DMS114 treated with DMSO at 0.1 percent for 48 hours (cell line): Measurements from ENCODE around the gene SDSL.

ENCODE experiments used
- DNase-seq: peaks from one replicate; lab custom pipeline; 2025; ENCODE audit not compliant: unreplicated experiment; lab: John Stamatoyannopoulos, UW

SDSL gene

DNA sequence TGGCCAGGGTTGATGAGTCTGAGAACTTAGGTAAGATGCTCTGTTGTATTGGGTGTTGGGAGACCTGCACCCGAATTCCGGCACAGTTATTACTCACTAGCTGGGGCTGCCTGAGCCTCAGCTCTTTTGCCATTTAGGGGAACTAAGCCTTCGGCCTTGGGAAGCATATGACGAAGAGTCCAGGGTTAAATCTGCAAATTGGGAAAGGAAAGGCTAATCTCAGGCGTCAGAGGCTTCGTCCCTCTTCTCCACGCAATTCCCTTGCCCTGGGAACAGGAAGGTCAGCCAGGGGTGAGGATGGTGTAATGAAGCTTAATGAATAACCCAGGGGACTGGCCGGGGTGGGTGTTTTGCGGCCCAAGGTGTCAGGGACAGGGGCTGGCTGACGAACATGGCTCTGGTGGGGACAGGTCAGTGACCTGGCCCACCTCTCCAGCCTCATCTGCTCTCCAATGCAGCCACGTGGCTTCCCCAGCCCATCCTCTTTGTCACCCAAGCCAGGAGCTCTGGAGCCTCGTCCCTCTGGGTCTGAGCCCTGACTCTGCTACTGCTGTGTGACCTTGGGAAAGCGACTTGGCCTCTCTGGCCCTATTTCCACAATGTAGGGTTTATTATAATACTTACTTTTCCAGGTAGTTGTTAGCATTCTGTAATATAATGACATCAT, 3.8 kb upstream of the SDSL start:
- DNase-seq, result no peak

DNA sequence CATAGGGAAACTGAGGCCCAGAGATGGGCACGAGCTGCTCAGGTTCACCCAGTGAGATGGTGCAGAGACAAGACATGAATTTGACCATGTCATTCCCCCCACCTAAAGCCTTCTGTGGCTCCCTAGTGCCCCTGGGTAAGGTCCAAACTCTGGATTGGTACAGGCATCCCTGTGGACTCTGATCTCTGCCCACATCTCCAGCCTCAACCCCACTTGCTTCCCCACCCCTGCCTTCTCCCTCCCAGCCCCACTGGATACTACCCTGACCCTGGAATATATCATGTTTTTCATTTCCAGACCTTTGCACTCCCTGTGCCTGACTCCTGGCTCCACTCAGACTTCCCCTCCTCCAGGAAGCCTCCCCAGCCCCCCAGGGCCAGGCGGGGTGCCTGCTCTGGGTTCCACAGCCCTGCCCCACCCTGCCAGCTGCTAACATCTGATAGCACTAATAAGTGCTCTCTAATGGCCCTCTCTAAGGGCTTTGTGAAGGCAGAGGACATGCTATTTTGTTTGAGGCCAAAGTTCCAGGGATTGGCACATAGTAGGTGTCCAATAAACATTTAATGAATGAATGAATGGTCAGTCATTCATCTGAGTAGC, 1.1 kb upstream of the SDSL start:
- no peak for DNase-seq

DNA sequence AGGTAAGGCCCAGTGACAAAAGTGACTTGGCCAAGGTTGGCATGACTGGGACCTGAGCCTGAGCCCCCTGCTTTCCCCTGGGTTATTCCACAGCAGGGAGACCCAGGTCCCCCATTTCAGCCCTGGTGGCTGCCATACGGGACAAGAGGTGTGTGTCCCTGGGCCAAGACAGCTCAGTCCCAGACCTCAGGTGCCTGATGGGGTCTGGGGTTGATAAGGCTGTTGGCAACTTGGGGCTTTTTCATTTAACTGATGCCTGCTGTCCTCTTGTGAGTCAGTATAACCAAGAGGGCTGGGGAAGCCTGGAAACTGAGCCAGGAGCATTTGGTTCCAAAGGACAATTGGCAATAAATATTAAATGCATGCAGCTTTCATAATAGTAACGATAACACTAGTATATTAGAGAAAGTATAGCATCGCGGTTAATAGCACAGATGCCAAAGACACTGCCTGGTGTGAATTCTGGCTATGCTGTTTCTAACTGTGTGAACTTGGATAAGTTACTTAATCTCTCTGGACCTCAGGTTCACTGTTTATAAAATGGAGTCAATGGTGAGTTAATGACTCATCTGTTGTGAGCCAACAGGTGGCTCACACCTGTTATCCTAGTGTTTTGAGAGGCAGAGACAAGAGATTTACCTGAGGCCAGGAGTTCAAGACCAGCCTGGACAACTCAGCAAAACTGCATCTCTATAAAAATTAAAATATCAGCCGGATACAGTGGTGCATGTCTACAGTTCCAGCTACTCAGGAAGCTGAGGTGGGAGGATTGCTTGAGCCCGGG, 898 bp downstream of the SDSL start:
- DNase-seq, result no peak

DNA sequence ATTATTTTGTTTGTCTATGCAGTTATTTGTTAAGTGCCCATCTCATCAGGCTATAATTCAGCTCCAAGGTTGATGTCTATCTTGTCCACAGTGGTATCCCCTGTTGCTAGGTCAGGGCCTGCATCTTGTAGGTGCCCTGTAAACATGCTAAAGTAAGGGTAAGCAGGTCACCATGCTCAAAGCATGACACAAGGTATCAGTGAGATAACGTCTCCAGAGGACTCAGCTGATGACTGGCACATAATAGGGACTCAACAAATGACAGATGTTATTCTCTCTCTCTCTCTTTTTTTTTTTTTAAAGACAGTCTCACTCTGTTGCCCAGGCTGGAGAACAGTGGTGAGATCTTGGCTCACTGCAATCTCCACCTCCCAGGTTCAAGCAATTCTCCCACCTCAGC, 2.3 kb downstream of the SDSL start:
- no peak for DNase-seq

DNA sequence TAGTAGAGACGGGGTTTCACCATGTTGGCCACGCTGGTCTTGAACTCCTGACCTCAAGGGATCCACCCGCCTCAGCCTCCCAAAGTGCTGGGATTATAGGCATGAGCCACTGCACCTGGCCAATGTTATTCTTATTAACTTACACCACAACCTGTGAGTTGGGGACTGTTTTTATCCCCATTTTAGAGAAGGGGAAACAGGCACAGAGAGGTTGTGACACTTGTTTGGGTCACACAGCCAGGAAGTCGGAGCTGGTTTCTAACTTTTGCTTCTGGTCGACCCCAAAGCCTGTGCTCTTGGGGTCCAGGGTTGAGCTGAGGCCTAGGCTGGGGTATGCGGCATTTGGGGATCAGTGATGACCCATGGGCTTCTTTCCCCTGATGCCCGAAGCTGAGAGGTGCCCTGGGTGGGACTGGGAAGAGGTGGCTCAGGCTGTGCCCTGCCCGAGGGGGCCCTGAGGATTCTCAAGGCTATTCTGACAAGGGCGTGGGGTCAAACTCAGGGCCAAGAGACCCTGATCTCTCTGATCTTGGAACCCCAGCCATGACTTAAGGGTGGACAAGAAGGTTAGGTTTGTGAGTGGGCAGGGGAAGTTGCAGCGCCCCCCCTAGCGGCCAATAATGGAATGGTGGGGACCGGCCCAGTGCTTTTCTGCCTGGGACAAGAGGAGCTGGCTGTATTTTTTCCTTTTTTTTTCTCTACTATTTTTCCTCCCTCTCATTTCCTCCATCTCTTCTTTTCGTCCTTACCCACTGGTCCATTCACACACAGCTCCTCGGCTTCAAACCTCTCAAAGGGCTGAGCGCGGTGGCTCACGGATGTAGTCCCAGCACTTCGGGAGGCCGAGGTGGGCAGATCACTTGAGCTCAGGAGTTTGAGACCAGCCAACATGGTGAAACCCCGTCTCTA, 3.0 kb downstream of the SDSL start:
- DNase-seq, result peak; percentile 37

DNA sequence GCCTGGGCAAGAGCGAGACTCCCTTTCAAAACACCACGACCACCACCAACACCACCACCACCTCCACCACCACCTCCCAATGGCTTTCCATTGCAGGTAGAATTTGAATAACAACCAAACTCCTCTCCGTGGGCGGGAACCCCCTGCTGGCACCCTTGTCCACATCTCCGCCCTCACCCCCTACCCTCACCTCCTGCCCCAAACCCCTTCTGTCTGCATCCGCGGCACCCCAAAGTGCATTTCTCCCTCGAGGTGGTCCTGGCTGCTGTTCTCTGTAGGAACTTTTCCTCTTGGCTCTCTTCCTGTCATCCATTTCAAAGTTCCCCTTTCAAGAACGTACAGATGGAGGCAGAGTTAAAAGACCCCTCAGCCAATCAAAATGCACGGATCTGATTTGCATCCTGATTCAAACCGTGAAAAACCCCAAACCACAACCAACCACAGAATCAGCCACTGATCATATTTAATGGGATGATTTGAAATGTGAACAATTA, 3.8 kb downstream of the SDSL start:
- DNase-seq, result no peak

DNA sequence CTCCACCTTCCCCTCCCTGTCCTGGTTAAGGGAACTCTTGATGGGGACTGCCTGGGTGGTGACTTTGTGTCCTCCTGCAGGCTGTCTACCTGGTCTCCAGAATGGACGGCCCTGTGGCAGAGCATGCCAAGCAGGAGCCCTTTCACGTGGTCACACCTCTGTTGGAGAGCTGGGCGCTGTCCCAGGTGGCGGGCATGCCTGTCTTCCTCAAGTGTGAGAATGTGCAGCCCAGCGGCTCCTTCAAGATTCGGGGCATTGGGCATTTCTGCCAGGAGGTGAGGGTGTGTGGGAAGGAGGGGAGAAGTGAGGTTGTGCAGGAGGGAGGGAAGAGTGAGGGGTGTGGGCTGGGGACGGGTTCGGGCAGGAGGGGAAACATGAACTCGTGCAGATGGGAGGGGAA, 5.7 kb downstream of the SDSL start:
- DNase-seq, result no peak

DNA sequence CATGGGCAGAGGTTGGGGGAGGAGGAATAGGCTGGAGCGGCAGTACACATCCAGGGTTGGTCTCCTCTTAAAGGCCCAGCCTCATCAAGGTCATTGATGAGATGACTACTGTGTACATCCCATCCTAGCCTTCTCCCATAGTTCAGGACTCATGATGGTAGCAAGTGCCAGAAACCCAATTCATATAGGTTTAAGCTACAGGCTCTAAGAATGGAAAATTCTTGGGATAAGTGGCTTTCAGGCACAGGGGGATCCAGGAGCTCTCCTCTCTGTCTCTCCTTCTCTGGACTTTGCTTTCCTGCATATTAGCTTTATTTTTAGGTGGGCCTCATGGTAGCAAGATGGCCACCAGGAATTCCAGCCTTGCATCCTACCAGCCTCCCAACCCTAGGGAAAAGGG, 6.3 kb downstream of the SDSL start:
- DNase-seq, result no peak

DNA sequence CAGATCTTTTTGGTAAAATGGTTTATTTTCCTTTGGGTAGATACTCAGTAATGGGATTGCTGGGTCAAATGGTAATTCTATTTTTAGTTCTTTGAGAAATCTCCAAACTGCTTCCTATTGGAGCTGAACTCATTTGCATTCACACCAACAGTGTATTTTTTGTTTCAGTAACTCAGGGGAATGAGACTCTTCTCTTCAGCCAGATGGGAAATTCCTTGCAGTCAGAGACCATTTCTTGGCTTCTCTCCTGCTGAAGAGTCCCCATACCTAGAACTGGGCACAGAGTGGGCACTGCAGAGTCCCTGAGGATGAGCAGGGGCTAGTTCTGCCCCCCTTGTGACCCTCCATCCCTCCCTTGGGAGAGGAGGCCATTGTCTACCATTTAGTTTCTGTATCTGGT, 10.8 kb downstream of the SDSL start:
- DNase-seq, result no peak

DNA sequence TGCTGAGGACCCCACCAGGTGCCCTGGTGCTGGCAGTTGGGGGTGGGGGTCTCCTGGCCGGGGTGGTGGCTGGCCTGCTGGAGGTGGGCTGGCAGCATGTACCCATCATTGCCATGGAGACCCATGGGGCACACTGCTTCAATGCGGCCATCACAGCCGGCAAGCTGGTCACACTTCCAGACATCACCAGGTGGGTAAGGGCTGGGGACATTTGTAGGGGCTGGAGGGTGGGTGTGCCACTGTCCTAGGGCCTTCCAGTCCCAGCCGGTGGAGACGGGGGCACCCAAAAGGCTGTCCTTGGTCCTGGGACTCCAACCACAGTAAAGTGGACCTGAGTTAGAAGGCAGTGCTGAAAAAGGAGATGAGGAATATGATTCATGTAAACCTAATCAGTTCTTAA, 13.2 kb downstream of the SDSL start:
- no peak for DNase-seq

DNA sequence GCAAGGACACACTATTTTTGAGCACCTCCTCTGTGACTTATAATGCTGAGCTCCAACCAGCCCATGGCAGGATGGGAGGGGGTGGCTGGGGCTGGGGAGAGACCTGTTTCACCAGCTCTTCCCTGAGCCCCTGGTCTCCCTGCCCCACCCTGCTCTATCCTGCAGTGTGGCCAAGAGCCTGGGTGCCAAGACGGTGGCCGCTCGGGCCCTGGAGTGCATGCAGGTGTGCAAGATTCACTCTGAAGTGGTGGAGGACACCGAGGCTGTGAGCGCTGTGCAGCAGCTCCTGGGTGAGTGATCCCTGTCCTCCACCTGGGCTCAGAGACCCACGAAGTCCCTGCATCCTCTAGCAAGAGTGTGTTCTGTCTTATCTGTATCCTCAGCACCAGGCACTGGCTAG, 14.4 kb downstream of the SDSL start:
- DNase-seq, result no peak

DNA sequence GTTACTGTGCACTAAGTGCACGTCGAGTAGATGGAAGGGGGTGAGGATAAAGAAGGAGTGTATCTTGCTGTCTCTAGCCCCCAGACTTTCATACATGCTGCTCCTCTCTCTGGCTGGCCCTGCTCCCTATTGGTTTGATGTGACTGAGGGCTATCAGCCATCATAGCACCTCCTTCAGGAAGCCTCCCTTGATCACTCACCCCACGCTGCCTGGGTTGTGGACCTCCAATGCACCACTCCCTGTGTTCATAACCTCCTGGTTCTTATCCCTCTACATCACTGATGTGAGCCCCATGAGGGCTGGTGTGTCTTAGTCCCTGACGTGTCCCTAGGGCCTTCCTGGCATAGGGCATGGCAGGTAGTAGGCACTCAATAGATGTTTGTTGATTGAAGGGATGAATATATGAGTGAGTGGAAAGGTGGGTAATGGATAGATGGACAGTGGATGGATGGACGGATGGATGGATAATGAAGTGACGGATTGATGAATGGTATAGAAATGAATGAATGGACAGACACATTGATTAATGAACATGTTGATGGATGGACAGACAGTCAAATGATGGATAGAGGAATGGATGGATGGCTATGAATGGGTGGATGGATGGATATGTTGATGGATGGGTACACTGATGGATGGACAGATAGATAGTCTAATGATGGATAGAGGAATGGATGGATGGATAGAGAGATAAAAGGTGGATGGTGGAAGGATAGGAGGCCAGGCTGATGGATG, 15.0 kb downstream of the SDSL start:
- DNase-seq, result no peak

DNA sequence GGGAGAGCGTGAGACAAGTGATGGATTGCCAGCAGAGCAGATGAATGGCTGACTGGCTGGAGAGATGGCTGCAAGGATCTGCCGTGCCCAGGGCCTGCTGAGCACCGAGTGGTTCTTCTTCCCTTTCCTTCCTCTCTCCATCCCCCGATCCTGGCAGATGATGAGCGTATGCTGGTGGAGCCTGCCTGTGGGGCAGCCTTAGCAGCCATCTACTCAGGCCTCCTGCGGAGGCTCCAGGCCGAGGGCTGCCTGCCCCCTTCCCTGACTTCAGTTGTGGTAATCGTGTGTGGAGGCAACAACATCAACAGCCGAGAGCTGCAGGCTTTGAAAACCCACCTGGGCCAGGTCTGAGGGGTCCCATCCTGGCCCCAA, 15.5 kb downstream of the SDSL start:
- no peak for DNase-seq

DNA sequence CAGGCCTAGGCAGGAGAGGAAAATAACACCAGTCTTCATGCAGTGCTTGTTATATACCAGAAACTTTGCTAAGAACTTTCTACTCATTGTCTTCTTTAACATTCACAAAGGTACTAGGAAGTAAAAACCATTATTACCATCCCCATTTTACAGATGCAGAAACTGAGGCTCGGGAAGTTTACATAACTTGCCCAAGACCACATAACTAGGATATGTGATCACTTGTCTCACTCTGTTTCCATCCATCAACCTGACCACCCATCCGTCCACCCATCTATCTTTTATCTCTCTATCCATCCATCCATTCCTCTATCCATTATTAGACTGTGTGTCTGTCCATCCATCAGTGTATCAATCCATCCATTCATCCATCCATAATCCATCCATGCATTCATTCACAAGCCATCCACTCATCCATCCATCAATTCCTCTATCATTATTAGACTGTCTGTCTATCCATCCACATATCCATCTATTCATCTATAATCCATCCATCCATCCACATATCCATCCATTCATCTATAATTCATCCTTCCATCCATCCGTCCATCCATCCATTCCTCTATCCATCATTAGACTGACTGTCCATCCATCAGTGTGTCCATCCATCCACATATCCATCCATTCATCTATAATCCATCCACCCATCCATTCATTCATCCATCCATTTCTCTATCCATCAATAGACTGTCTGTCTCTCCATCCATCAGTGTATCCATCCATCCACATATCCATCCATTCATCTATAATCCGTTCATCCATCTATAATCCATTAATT, 16.5 kb downstream of the SDSL start:
- DNase-seq, result no peak

DNA sequence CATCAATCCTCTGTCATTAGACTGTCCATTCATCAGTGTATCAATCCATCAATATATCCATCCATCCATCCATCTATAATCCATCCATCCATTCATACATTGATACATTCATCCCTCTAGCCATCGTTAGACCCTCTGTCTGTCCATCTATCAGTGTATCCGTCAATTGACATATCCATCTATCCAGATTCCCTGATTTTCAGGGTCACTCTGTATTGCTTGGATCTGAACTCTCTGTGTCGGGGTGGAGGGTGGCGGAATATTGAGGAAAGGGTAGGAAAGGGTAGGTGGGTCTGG, 17.1 kb downstream of the SDSL start:
- no peak for DNase-seq

DNA sequence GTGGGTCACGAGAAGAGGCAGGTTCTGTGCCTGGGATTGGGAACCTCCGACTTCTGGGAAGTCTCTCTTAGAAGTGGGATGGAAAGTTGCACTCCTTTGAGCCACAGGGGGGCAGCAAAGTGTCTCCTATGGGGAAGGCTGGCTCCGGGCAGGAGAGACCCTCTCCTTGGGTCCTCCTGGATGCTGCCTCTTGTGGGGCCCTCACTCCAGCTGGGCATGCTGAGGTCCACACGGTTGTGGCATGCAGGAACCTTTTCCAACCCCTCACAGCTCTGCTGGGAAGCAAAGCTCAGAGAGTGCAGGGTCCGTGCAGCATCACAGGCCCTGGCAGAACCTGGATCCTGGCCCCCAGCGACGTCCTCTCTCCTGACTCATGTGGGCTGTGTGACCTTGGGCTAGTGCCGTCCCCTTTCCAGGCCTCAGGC, 17.4 kb downstream of the SDSL start:
- DNase-seq, result peak; percentile 49

DNA sequence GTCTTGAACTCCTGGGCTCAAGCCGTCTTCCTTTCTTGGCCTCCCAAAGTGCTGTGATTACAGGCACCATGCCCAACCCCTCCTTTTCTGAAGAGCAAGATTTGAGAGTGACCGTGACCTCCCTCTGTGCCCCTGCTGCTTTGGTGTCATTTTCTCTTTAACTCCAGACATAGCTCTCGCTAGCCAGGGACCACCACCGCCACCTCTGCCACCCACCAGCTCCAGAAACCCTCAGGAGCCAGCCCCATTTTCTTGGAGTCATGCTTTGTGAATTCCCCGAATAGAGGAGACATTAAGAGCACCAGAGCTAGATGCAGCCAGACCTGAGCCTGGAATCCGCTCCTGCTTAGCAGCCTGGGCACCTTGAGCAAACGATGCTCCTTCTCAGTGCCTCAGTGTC, 18.2 kb downstream of the SDSL start:
- DNase-seq, result no peak

DNA sequence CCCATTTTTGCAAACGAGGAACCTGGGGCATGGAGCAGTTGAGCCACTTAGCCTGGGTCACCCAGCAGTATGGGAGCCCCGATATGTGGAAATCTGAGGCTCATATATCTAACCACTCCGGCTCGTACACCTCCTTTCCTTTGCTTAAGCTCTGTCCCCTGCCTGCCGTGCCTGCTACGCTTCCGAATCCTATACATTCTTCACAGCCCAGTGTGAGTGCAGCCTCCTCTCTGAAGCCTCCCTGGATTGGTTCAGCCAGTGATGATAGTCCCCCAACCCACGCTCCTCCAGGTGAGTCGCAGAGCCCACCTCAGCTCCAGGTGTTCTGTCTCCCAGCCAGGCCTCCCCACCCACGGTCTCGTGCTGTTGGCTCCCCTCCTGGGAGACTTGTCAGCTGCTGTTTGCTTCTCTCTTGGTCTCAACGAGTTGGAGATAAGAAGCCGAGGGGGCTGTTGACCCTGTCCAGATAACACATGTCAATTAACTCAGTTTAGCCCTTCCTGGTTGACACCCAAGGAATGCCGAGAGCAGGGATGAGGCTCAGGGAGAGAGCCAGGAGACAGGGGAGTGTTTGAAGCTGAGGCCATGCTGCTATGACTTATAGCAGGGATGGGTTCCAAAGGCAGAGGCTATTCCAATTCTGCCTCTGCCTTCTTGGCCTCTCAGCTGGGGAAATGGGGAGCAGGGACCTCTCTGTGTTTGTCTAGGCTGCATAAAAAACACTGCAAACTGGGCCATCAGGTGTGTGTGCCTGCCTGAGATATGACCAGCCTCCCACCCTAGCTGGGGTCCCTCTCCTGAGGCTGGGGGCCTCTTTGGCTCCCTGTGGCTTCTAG, 19.0 kb downstream of the SDSL start:
- DNase-seq, result no peak

DNA sequence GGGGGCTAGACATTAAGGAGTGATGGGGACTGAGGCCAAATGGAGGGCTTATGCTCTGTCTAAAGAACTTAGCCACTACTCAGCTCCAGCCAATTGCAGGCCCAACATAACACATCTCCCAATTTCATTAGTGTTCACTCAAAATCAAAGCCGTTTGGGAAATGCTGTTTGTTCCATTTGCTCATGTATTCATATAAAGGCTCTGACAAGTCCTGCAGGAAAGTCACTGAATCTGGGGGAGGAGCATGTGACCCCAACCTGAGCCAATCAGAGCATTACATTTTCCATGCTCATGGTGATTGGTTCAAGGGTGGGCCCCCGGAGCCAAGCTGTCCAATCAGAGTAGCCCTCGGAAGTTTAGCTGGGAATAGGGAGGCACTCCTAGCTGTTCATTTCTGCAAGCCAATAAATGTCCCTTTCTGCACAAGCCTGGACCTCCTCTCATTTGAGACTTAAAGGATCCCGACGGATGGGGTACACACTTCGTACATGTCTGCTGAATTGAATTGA, 20.9 kb downstream of the SDSL start:
- DNase-seq, result no peak
